Lower leg skin (tissue), 3 donors: ENCODE data around the gene GABRA6.

ENCODE experiments used
- CTCF ChIP-seq, 3 donors: fragments of 450-650 bp; IDR thresholded peaks; one replicate each; pipeline ENCODE4 v1.5.1; 2016; ENCODE audit warnings: antibody characterized with exemption in 3 of 3, mild to moderate bottlenecking in 3 of 3, moderate library complexity in 2 of 3
- POLR2A ChIP-seq, 2 donors: fragments of 450-650 bp; IDR thresholded peaks; one replicate each; pipeline ENCODE4 v1.6.1; 2016 to 2017; ENCODE audit warnings: antibody characterized with exemption in 2 of 2, mild to moderate bottlenecking in 1 of 2, moderate library complexity in 1 of 2

GRCh38 chr5:161686149-161686548, 628 bp downstream of the GABRA6 start:
- no peak for TF ChIP-seq CTCF (IDR thresholded peaks at IDR 0.05)
- TF ChIP-seq POLR2A (IDR thresholded peaks at IDR 0.05): no peak
